Liver (tissue), 3 donors: ENCODE measurements around the gene MIPEP.

Source experiments
- EGR1 ChIP-seq, 2 donors: IDR thresholded peaks; 2 replicates each; pipeline ENCODE4 v1.6.1; 2016 to 2018; ENCODE audit warnings: antibody characterized with exemption in 2 of 2, low read depth in 2 of 2
- GABPA ChIP-seq, 2 donors: IDR thresholded peaks in 1 of 2; conservative IDR thresholded peaks in 1 of 2; 2 replicates each; pipeline ENCODE4 v1.6.1; 2016; ENCODE audit warnings: antibody characterized with exemption in 2 of 2, mild to moderate bottlenecking in 1 of 2, moderate library complexity in 1 of 2
- JUND ChIP-seq, 2 donors: IDR thresholded peaks; 2 replicates each; pipeline ENCODE4 v1.6.1; 2016; ENCODE audit warnings: antibody characterized with exemption in 2 of 2
- TF ChIP-seq, protein P1 (sequence below): fragments of 150-350 bp; IDR thresholded peaks from 2 replicates; pipeline ENCODE4 v1.5.1; 2017; ENCODE audit warnings: improper control_type of control experiment, low read depth, low read length; ENCODE audit not compliant: missing input control
- TF ChIP-seq, protein P2 (sequence below): IDR thresholded peaks from 2 replicates; pipeline ENCODE4 v1.6.1; 2016; ENCODE audit warnings: antibody characterized with exemption, mild to moderate bottlenecking
- donor health status: healthy.
- donor health status: healthy.

DNA sequence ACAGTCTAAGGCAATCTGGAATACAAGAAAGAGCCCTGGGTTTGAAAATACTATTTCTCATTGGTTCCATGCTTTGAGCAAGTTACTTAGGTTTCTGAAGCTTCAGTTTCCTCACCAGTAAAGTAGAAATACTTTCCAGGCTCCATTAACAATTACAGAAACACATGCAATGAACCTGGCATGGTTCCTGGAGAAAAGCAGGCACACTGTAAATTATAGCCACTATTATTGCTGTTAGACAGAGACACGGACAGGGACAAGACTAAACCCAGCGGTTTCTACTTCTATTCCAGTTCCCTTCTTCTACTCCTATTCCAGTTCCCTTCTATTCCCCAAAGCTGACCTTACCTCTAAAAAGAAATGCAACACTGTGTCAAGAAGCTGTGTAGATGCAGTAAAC, 41.2 kb downstream of the MIPEP start:
- TF ChIP-seq EGR1 (IDR thresholded peaks at IDR 0.05; ENCODE audit: low read depth in 2 of 2) (no peak), GABPA (IDR thresholded peaks at IDR 0.05 in 1 of 2, conservative IDR thresholded peaks at IDR 0.05 in 1 of 2) (no peak), JUND (IDR thresholded peaks at IDR 0.05) (no peak)
- TF ChIP-seq, protein P1, sequence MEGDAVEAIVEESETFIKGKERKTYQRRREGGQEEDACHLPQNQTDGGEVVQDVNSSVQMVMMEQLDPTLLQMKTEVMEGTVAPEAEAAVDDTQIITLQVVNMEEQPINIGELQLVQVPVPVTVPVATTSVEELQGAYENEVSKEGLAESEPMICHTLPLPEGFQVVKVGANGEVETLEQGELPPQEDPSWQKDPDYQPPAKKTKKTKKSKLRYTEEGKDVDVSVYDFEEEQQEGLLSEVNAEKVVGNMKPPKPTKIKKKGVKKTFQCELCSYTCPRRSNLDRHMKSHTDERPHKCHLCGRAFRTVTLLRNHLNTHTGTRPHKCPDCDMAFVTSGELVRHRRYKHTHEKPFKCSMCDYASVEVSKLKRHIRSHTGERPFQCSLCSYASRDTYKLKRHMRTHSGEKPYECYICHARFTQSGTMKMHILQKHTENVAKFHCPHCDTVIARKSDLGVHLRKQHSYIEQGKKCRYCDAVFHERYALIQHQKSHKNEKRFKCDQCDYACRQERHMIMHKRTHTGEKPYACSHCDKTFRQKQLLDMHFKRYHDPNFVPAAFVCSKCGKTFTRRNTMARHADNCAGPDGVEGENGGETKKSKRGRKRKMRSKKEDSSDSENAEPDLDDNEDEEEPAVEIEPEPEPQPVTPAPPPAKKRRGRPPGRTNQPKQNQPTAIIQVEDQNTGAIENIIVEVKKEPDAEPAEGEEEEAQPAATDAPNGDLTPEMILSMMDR: no peak
- TF ChIP-seq, protein P2, sequence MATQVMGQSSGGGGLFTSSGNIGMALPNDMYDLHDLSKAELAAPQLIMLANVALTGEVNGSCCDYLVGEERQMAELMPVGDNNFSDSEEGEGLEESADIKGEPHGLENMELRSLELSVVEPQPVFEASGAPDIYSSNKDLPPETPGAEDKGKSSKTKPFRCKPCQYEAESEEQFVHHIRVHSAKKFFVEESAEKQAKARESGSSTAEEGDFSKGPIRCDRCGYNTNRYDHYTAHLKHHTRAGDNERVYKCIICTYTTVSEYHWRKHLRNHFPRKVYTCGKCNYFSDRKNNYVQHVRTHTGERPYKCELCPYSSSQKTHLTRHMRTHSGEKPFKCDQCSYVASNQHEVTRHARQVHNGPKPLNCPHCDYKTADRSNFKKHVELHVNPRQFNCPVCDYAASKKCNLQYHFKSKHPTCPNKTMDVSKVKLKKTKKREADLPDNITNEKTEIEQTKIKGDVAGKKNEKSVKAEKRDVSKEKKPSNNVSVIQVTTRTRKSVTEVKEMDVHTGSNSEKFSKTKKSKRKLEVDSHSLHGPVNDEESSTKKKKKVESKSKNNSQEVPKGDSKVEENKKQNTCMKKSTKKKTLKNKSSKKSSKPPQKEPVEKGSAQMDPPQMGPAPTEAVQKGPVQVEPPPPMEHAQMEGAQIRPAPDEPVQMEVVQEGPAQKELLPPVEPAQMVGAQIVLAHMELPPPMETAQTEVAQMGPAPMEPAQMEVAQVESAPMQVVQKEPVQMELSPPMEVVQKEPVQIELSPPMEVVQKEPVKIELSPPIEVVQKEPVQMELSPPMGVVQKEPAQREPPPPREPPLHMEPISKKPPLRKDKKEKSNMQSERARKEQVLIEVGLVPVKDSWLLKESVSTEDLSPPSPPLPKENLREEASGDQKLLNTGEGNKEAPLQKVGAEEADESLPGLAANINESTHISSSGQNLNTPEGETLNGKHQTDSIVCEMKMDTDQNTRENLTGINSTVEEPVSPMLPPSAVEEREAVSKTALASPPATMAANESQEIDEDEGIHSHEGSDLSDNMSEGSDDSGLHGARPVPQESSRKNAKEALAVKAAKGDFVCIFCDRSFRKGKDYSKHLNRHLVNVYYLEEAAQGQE: no peak
